HCEC 1CT (cell line): Measurements from ENCODE around the gene RABEP1.
A peak's percentile ranks its signal among the peaks of the same experiment; 100 is the strongest.
"Not testable (repeated sequence)": the region's sequence is repeated elsewhere in the genome, so short reads cannot be mapped to it uniquely, and the experiment has no call there.

ENCODE experiments used
- DNase-seq: peaks from one replicate; pipeline ENCODE4 v3.0.0-alpha.2; 2017

RABEP1 gene, protein sequence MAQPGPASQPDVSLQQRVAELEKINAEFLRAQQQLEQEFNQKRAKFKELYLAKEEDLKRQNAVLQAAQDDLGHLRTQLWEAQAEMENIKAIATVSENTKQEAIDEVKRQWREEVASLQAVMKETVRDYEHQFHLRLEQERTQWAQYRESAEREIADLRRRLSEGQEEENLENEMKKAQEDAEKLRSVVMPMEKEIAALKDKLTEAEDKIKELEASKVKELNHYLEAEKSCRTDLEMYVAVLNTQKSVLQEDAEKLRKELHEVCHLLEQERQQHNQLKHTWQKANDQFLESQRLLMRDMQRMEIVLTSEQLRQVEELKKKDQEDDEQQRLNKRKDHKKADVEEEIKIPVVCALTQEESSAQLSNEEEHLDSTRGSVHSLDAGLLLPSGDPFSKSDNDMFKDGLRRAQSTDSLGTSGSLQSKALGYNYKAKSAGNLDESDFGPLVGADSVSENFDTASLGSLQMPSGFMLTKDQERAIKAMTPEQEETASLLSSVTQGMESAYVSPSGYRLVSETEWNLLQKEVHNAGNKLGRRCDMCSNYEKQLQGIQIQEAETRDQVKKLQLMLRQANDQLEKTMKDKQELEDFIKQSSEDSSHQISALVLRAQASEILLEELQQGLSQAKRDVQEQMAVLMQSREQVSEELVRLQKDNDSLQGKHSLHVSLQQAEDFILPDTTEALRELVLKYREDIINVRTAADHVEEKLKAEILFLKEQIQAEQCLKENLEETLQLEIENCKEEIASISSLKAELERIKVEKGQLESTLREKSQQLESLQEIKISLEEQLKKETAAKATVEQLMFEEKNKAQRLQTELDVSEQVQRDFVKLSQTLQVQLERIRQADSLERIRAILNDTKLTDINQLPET

DNA sequence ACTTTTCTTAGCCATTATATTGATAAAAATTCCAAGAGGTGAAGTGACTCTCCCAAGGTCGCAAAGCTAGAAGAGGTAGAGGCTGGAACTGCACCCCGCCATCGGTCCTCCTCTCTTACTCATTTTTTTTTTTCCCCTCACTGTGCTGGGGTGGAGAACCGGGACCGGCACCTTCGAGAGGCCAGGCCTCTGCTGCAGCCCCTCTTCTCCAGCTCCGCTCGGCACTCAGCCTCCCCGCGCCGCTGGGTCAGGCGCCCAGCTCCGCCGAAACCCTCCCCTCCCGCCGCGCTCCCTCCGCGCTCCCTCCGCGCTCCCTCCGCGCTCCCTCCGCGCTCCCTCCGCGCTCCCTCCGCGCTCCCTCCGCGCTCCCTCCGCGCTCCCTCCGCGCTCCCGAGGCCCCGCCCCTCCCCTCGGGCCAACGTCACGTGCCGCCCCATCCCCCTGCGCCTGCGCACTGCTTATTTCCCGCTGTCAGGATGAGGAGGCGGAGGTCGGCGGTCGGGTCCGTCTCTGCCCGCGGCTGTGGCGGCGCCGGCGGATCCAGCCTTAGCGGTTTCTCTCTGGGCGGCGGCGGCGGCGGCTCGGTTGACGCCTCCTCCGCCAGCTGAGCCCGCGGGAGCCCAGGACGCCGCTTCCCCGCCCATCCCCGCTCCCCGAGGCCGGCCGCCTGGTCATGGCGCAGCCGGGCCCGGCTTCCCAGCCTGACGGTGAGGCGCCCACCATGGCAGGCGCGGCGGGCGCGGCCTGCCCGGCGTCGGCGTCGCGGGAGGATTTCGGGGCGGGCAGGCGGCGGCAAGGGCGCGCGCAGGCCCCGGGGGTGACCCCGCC is at the start of gene RABEP1:
TSS of gene RABEP1 (plus strand) at position 471 of the 828 bp plus-strand sequence. CDS start at position 674, 203 bp downstream.
- DNase-seq: peak; percentile 81

DNA sequence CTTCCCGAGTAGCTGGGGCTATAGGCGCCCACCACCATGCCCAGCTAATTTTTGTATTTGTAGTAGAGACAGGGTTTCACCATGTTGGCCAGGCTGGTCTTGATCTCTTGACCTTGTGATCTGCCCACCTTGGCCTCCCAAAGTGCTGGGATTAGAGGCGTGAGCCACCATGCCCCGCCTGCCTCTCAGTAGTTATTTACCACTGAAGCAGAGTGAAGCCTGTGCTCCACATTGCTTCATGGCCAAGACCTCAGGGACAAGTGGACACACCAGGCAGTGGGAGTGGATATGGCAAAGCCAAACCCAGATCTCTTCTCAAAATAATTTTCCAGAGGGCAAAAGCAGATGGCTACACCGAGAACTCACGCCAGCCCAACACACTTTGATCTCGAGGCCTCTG is 48.6 kb upstream of the RABEP1 start:
- not testable (repeated sequence) for DNase-seq

DNA sequence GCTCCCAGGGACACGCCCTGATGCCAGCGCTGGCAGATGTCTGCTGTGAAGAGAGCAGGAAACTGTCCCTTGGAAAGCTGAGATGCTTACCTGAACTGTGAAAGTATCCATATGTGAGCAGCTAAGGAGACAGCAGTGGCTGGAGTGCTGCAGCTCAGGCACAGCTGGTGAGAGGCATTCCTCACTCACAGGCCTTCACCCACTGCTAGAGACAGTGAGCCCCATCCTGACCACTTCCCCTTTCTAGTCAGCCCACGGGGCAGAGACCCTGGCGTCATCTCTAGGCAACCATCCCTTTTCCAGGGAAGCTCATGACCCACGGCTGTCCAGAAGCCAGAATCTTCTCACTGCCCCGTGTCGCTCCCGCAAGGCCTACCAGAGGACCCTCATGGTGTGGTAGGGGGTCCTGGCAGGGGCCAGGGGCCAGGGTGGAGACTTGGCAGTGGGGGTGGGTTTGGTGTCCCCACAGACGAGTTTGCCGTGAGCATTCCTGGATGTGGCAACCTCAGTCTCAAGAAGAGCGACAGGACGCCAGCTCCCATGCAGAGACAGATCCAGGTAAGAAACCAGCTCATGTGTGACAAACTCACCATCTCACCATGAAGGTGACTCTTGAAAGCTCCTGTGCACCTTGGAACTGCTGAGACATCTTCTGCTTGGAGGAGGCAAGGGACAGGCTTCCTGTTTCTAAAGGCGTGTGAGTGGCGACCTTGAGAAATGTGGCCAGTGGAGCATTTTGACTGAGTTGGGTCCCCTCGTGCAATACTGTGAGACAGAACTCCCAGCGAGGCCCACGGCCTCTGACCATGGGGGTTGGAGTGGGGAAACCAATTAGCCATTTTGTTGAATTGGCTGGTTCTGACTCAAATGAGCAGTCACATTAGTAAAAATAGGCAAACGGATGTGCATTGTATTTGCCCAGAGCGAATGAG is 47.2 kb upstream of the RABEP1 start, which contains the start of gene SCIMP:
TSS of gene SCIMP (minus strand) at position 216 of the 932 bp plus-strand sequence. CDS start at position 111, 105 bp downstream.
- DNase-seq: no peak

DNA sequence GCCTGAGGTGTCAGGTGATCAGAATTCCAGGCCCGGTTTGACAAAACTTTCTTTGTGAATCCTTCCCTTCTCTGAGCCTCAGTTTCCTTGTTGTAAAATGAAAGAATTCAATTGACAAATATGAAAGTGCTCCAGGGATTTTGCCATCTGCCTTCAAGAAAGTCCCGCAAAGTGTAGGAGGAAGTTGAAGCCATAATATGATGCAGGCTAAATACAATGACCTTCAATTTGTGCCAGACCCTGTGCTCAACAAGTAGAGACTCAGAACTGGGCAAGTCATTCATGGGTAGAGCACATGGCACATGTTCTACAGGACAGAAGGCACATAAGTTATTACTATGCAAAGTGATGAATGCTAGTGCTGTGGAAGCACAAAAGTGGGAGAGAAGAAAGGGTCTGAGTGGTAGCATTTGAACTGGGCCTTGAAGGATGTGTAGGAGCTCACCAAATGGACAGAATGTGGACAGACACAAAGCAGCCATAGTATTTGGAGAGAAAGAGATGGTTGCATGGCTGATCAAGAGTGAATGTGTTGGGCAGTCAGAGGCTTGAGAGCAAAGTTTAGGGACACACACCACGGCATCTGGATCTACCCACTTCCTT is 45.0 kb upstream of the RABEP1 start:
- no peak for DNase-seq

DNA sequence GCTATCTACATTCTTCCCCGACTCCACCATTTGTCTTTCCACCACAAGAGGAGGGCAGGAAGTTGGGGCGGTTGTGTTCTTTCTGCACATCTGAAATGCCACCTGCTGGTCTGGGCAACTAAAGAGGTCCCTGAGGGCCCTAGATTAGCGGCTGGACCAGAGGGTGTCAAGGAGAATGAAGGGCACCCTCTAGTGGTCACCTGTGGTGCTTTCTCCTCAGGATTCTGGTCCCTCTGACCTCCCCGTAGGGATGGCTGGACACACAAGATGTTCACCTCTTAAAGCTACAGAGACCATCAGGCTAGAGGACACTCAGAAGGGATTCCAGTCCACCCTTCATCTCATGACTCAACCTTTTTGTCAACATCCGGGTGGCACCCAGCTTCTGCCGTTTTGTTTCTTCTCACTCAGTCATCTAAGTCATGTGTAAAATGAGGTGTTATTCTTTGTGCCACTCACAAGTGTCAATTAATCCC is 44.5 kb upstream of the RABEP1 start:
- DNase-seq: peak; percentile 42

DNA sequence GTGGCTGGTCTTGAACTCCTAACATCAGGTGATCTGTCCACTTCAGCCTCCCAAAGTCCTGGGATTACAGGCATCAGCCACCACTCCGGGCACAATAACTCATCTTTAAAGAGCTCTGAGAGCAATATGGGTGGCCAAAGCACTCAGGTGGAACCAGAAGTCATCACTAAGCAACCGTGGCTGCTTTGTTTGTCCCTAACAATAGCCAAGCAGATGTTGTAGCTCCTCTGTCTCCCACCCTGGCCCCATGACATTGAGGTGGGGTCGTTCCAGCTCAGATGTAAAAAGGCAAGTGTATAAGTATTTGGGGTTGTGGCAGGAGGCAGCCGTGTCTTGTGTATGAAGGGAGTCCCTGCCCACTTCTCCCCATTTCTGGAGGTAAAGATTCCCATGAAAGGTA is 43.8 kb upstream of the RABEP1 start:
- DNase-seq: no peak

DNA sequence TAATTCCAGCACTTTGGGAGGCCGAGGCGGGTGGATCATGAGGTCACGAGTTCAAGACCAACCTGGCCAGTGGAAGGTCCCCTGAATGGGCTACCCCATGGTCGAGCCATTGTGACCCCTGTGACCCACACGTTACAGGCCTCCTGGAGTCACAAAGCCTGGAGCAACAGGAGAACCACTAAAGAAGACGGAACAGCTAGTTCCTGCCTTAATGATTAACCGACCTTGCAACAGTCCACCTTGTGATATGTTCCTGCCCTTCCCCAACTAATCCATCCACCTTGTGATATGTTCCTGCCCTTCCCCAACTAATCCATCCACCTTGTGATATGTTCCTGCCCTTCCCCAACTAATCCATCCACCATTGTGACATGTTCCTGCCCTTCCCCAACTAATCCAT is 42.3 kb upstream of the RABEP1 start:
- not testable (repeated sequence) for DNase-seq

DNA sequence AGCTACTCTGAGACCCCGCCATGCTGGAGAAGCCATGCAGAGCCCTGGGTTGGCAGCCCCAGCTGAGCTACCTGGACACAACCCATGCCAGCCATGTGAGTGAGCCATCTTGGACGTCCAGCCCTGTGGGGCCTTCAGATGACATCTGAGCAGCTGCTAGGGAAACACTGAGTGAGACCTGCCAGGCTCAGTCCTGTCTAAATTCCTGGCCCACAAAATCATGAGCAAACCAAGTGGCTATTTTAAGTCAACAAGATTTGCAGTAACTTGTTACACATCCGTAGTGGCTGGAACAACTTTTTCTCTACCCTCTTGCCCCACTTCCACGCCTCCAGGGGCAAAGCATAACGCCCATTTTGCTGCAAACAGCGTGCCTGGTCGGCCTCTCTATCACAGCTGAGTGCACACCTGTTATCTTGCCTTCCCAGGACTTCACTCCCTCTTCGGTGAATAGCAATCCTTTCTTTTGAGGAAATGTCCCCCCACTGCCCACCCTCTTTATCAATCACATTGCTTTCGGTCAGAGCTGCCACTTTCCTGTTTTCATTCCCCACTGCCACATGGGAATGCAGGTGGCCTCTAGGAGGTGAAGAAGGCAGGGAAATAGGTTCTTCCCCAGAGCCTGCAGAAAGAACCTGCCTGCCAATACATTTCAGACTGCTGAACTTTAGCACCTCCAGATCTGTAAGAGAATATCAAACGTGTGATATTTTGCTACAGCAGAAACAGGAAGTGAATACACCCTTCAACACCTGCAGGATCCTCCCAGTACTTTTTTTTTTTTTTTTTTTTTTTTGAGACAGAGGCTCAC is 40.0 kb upstream of the RABEP1 start:
- no peak for DNase-seq

DNA sequence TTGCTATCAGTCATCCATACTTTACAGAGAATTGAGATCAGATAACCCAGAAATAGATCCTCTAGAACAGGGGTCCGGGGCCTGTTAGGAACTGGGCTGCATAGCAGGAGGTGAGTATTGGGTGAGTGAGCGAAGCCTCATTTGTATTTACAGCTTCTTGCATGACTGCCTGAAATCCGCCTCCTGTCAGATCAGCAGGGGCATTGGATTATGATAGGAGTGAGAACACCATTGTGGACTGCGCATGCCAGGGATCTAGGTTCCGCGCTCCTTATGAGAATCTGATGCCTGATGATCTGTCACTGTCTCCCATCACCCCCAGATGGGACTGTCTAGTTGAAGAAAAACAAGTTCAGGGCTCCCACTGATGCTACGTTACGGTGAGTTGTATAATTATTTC is 34.5 kb upstream of the RABEP1 start:
- no peak for DNase-seq

DNA sequence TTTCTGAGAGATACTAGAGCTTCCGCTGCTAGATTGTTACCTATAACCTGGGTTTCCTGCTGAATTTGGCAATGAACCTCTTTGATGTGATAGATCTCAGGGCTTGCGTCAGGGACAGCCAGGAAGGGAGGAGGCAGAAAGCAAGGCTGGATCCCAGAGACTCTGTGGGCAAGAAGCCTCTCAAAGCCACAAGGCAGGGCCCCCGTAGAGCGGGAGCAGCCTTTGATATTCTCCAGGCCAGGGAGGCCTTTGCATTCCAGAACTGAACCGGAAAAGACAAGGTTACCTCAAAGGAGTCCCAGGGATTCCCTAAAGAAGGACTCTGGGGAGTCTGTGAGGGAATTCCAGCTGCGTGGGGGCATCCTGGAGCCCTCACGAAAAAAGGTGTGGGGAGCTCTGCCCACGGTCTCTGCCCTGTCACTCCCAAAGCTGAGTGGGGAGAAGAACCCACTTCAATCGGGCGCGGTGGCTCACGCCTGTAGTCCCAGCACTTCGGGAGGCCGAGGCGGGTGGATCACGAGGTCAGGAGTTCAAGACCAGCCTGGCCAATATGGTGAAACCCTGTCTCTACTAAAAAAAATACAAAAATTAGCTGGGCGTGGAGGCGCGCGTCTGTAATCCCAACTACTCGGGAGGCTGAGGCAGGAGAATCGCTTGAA is 33.1 kb upstream of the RABEP1 start:
- no peak for DNase-seq

DNA sequence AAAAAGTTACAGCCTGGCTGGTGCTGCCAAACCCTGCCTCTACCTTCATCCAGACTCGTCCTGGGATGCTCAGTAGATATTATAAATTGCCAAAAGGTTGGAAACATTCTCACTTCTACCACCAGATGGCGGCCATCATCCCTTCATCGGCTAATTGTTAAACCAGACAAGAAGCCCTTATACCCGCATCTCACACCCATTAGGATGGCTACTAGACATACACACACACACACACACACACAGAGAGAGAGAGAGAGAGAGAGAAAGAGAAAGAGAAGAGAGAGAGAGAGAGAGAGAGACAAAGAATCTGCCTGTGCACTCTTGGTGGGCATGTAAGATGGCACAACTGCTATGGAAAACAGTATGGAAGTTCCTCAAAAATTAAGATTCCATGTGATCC is 32.5 kb upstream of the RABEP1 start:
- peak; percentile 71 for DNase-seq

DNA sequence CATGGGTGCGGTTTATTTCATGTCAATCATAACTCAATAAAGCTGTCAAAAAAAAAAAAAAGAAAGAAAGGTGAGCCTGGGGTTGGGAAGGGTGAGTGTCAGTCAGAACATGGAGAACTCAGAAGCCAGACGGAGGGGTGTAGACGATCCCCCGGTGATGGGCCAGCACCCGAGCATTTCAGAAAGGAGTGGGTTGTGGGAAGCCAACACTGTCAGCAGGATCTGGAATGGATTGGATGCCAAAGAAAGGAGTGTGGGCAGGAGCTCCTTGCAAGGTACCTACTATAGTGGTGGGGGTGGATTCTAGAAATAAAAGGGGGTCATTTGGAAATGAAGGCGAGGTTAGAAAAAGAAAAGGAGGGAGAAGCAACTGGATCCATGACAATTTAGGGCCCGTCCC is 27.7 kb upstream of the RABEP1 start:
- no peak for DNase-seq

DNA sequence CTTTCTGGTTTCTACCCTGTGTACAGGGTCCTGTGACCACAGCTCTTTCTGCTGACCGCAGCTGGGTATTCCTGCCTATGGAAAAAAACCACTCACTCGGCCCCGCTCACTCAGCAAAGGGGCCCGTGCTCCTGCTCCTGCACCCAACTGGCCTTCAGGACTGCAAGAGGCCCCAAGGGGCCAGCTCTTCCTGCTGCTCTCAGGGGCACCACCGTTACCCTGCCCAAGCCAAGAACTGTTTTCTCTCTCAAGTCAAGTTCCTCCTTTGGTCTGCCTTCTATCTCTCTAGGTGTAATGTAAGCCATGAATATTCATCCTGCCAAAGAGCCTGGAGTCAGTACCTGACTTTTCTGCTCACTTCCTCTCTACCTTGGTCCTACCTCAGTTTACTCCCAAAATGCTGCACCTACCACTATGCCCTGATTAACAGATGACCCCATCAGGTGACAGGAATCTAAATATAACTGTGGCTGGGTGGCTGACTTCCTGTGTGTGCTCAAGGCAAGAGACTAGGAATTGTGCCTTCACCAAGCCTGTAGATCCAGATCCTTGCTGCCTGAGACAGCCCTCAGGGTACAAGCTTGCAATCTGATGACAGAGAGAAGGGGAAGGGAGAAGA is 27.1 kb upstream of the RABEP1 start:
- no peak for DNase-seq

DNA sequence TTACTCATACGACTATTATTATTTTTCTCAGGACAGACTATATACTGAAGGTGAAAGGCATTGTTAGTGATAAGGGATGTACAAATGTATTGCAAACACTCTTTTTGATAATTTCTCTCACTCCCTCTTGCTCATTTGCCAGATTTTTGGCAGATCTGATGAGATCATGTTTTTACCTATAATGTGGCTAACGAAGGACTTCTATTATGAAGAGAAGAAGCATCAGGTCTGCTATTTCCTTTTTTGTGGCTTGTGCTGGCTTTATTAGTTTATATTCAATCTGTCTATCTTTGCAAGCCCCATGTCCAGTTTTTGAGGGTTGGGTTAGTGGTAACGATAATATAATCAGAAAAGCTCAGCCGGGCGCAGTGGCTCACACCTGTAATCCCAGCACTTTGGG is 25.0 kb upstream of the RABEP1 start:
- no peak for DNase-seq

DNA sequence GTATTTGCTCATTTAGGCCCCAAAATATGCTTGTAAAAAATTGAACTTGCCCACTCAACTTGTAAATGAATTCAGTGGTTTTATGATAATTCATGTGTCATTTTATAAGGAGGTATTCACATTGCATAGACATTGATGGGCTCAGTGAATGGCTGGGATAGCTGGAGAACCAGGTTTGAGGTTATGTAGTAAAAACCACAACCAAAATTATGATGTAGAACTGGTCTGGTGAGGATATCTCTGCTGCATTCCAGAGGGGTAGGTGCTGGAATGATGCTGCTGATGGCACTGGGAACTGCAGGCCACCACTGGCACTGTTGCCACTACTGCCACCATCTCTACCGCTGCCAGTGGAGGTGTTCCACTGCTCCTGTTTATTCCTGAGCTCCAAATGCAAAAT is 21.5 kb upstream of the RABEP1 start:
- no peak for DNase-seq

DNA sequence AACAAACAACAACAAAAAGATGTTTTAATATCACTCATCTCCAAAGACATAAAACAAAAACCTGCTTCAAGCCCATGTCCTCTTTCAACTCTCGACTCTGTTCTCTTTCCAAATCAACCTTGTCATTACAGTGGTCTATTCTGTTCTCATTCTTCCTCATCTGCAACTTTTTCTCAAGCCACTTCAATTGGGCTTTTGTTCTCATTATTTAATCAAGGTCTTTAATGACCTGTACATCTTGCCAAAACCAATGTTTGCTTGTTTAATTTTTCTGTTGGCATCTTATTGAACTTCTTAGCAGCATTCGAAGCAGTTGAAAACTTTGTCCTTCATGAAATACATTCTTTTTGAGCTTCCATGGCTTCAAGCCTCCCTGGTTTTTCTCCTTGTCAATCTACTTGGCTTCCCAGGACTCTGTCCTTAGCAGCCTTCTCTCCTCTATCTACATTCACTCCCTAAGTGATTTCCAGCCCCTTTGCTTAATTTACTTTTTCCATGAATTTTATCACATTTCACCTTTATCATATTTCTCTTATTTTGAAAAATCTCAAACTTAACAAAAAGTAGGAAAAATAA is 19.6 kb upstream of the RABEP1 start:
- DNase-seq: no peak

DNA sequence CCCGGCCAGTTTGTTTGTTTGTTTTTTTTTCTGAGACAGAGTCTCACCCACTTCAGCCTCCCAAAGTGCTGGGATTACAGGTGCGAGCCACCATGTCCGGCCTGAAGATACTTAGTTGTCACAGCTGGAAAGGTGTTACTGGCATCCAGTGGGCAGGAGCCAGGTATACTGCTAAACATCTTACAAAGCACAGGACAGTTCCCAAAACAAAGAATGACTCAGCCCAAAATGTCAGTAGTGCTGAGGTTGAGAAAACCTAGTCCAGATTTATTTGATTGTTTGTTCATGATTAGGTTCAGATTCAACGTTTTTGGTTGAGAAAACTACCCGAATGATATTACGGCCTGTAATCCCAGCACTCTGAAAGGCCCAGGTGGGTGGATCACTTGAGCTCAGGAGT is 18.6 kb upstream of the RABEP1 start:
- DNase-seq: no peak

DNA sequence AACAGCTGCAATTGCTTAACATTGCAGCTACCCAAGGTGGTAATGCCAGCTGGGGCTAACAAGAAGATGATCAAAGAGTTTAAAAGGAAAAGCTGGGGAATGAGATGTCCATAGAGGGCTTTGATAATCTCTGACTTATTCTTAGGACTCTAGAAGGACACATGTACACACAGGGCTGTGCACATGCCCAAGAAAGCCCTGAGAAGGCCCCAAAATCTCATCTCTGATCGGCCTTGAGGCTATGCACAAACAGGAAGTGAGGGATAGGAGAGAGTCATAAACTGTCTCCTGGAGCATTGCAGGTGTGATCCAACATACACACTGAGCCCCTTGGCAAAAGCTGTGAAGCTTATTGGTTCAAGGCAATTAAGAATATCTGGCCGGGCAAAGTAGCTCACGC is 17.2 kb upstream of the RABEP1 start:
- DNase-seq: no peak
